ENCODE results near the gene NUDCD3. TPM values are rescaled to one million over a fixed set of nuclear protein-coding genes. Genes with fewer than 3 reads are reported as not detected.
A peak's percentile ranks its signal among the peaks of the same experiment; 100 is the strongest.
"Not testable (repeated sequence)": the region's sequence is repeated elsewhere in the genome, so short reads cannot be mapped to it uniquely, and the experiment has no call there.

NUDCD3 gene
- total and polyA plus RNA-seq, 7 experiments from 2014 or later = 51.5 to 117 (median 84.4) TPM

DNA sequence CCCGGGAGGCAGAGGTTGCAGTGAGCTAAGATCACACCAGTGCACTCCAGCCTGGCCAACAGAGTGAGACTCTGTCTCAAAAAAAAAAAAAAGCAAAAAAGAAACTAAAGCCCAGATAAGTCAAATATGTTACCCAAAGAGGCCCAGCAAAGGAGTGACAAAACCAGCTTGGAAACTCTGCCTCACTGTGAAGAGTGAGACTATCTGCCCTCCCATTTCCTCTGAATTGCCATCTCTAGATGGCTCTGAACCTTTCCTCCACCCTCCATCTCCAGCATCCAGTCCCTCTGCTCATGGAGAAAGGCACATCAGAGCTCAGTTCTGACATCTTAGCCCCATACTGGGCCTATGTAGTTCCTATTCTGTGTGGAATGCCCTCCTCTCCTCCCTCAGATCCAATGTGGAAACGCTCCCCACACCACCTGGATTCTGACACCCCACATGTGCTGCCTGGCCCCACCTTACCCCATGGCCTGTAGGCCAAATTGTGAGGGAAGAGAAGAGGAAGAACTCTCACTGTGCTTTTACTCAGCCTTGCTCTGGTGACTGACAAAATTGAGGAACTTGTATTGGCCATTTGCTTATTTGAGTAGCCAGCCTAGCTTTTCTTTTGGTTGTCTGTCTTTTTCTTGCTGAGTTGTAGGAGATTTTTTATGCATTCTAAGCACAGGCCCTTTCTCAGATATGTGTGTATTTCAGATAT is 18.0 kb upstream of the NUDCD3 start:
- Mint-ChIP-seq H3K27ac (no peak overlapping the region), H3K9me3 (peaks cover 0 to 28% (median 9%) of the 10 kb centered on the region in 11 donors), H3K27me3 (peaks cover 0 to 9% (median 5%) of the 10 kb centered on the region in 5 donors), H3K4me3 (peak overlapping the region in 1 of 10 donors; percentile 29), H3K36me3 (peaks cover 0 to 10% (median 7%) of the 10 kb centered on the region in 5 donors), H3K4me1 (peaks cover 0 to 3% (median 0%) of the 10 kb centered on the region in 7 donors)
- intact Hi-C loops (cut with micrococcal nuclease) = no loop called here
- H3K36me3 ChIP-seq (ENCODE audit: control insufficient read depth in 2 of 3, insufficient read depth in 3 of 3, low read length in 3 of 3) = no peaks in the 10 kb centered on the region
- H3K4me1 ChIP-seq (ENCODE audit: control insufficient read depth in 2 of 2, insufficient read depth in 2 of 2, low read length in 2 of 2) = no peaks in the 10 kb centered on the region
- no peaks in the 10 kb centered on the region for H3K27me3 ChIP-seq (ENCODE audit: control insufficient read depth in 2 of 2, insufficient read depth in 2 of 2, low read length in 2 of 2)
- DNase-seq (no peak), ATAC-seq (no peak)
- POLR2A ChIA-PET = interaction anchor here (0.9 kb wide), 1 partner anchor 12 kb away, joined by 3 read pairs; no protein-coding TSS in a partner anchor
- H3K9me3 ChIP-seq (ENCODE audit: control insufficient read depth in 2 of 3, low read length in 3 of 3) = no peaks in the 10 kb centered on the region
- H3K27ac ChIP-seq (ENCODE audit: low read depth, low read length) = no peak overlapping the region
- CTCF ChIA-PET = no interaction called here
- H3K4me3 ChIP-seq (ENCODE audit: low read length) = no peak overlapping the region

DNA sequence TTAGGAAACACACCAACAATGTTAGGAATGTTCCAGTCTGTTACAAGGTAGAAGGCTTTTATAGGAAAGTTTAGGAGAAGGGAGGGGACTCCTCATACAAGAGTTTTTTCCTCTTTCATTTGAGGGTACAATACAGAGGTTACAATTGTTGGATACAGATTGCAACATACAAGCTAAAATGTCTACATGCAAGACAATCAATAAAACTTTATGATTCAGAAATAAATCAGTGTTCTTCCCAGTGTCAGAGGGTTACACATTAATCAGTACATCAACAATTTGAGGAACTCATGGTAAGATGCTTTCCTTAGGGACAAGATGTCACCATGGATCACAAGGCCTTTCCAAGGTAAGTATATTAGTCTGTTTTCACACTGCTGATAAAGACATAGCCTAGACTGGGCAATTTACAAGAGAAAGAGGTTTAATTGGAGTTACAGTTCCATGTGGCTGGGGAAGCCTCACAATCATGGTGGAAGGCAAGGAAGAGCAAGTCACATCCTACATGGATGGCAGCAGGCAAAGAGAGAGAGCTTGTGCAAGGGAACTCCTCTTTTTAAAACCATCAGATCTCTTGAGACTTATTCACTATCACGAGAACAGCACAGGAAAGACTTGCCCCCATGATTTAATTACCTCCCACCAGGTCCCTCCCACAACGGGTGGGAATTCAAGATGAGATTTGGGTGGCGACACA is 16.3 kb upstream of the NUDCD3 start:
- H3K4me1 Mint-ChIP-seq; DNase-seq; H3K27me3 ChIP-seq (ENCODE audit: control insufficient read depth in 2 of 2, insufficient read depth in 2 of 2, low read length in 2 of 2); H3K9me3 ChIP-seq (ENCODE audit: control insufficient read depth in 2 of 3, low read length in 3 of 3); ATAC-seq; H3K27me3 Mint-ChIP-seq; H3K4me3 ChIP-seq (ENCODE audit: low read length); H3K36me3 ChIP-seq (ENCODE audit: control insufficient read depth in 2 of 3, insufficient read depth in 3 of 3, low read length in 3 of 3); POLR2A ChIA-PET; H3K27ac ChIP-seq (ENCODE audit: low read depth, low read length); CTCF ChIA-PET; intact Hi-C loops (cut with micrococcal nuclease); H3K4me3 Mint-ChIP-seq; H3K4me1 ChIP-seq (ENCODE audit: control insufficient read depth in 2 of 2, insufficient read depth in 2 of 2, low read length in 2 of 2): not testable (repeated sequence)
- H3K36me3 Mint-ChIP-seq = peaks cover 0 to 10% (median 7%) of the 10 kb centered on the region in 5 donors
- peaks cover 0 to 28% (median 9%) of the 10 kb centered on the region in 11 donors for H3K9me3 Mint-ChIP-seq
- H3K27ac Mint-ChIP-seq = peak overlapping the region in 1 of 9 donors; percentile 70

DNA sequence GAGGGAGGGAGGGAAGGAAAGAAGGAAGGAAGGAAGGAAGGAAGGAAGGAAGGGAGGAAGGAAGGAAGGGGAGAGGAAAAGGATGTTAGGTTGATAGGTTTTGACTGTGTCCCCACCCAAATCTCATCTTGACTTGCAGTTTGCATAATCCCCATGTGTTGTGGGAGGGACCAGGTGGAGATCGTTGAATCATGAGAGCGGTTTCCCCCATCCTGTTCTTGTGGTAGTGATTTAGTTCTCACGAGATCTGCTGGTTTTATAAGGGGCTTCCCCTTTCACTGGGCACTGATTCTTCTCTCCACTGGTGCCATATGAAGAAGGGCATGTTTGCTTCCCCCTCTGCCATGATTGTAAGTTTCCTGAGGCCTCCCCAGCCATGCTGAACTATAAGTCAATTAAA is 15.1 kb upstream of the NUDCD3 start:
- Histone ChIP-seq H3K27me3 (ENCODE audit: control insufficient read depth in 2 of 2, insufficient read depth in 2 of 2, low read length in 2 of 2) (no peaks in the 10 kb centered on the region), H3K4me1 (ENCODE audit: control insufficient read depth in 2 of 2, insufficient read depth in 2 of 2, low read length in 2 of 2) (no peaks in the 10 kb centered on the region), H3K4me3 (ENCODE audit: low read length) (no peak overlapping the region), H3K9me3 (ENCODE audit: control insufficient read depth in 2 of 3, low read length in 3 of 3) (no peaks in the 10 kb centered on the region), H3K36me3 (ENCODE audit: control insufficient read depth in 2 of 3, insufficient read depth in 3 of 3, low read length in 3 of 3) (no peaks in the 10 kb centered on the region), H3K27ac (ENCODE audit: low read depth, low read length) (no peak overlapping the region)
- DNase-seq (no peak), ATAC-seq (no peak)
- H3K4me3 Mint-ChIP-seq = no peak overlapping the region
- ChIA-PET POLR2A (no interaction called here), CTCF (no interaction called here)
- no peak overlapping the region for H3K27ac Mint-ChIP-seq
- peaks cover 0 to 8% (median 5%) of the 10 kb centered on the region in 5 donors for H3K36me3 Mint-ChIP-seq
- intact Hi-C loops (cut with micrococcal nuclease) = no loop called here
- peaks cover 0 to 22% (median 7%) of the 10 kb centered on the region in 11 donors for H3K9me3 Mint-ChIP-seq
- peaks cover 0 to 5% (median 0%) of the 10 kb centered on the region in 5 donors for H3K27me3 Mint-ChIP-seq
- H3K4me1 Mint-ChIP-seq = peaks cover 0 to 3% (median 0%) of the 10 kb centered on the region in 7 donors

DNA sequence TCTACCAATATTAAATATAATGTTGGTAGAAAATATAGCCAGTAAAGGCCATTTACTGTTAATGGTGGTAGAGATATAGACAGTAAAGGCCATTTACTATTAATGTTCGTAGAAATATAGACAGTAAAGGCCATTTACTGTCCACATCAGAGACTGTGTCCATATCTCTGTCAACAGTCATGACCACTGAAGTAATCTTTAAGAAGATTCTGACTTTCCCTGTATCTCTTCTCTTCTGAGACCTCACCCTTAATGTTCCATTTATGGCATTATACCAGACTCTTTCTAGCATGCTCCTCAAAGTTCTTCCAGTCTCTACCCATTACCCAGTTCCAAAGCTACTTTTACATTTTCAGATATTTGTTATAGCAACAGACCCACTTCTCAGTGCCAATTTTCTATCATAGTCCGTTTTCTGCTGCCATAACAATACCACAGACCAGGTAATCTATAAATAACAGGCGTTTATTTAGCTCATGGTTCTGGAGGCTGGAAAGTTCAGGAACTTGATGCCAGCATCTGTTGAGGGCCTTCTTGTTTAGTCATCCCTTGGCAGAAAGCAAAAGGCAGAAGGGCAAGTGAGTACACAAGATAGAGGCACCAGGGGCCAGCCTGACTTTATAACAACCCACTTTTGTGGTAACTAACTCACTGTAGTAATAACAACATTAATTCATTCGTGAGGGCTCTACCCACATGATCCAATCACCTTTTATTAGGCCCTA is 7.9 kb upstream of the NUDCD3 start:
- no peaks in the 10 kb centered on the region for H3K9me3 Mint-ChIP-seq
- intact Hi-C loops (cut with micrococcal nuclease) = no loop called here
- no peak for DNase-seq
- H3K27ac Mint-ChIP-seq = no peak overlapping the region
- POLR2A ChIA-PET = interaction anchor here (1.0 kb wide), 1 partner anchor 8 kb away, joined by 4 read pairs; the partner anchor contains the start of gene NUDCD3
- no peak overlapping the region for H3K4me3 Mint-ChIP-seq
- Histone ChIP-seq H3K9me3 (ENCODE audit: control insufficient read depth in 2 of 3, low read length in 3 of 3) (no peaks in the 10 kb centered on the region), H3K36me3 (ENCODE audit: control insufficient read depth in 2 of 3, insufficient read depth in 3 of 3, low read length in 3 of 3) (no peaks in the 10 kb centered on the region), H3K4me3 (ENCODE audit: low read length) (no peak overlapping the region), H3K27ac (ENCODE audit: low read depth, low read length) (no peak overlapping the region), H3K4me1 (ENCODE audit: control insufficient read depth in 2 of 2, insufficient read depth in 2 of 2, low read length in 2 of 2) (no peaks in the 10 kb centered on the region), H3K27me3 (ENCODE audit: control insufficient read depth in 2 of 2, insufficient read depth in 2 of 2, low read length in 2 of 2) (peaks cover 0 to 3% of the 10 kb centered on the region in 2 donors)
- no peaks in the 10 kb centered on the region for H3K36me3 Mint-ChIP-seq
- CTCF ChIA-PET = no interaction called here
- peaks cover 0 to 16% (median 6%) of the 10 kb centered on the region in 5 donors for H3K27me3 Mint-ChIP-seq
- H3K4me1 Mint-ChIP-seq = peaks cover 0 to 6% (median 0%) of the 10 kb centered on the region in 7 donors
- no peak for ATAC-seq

DNA sequence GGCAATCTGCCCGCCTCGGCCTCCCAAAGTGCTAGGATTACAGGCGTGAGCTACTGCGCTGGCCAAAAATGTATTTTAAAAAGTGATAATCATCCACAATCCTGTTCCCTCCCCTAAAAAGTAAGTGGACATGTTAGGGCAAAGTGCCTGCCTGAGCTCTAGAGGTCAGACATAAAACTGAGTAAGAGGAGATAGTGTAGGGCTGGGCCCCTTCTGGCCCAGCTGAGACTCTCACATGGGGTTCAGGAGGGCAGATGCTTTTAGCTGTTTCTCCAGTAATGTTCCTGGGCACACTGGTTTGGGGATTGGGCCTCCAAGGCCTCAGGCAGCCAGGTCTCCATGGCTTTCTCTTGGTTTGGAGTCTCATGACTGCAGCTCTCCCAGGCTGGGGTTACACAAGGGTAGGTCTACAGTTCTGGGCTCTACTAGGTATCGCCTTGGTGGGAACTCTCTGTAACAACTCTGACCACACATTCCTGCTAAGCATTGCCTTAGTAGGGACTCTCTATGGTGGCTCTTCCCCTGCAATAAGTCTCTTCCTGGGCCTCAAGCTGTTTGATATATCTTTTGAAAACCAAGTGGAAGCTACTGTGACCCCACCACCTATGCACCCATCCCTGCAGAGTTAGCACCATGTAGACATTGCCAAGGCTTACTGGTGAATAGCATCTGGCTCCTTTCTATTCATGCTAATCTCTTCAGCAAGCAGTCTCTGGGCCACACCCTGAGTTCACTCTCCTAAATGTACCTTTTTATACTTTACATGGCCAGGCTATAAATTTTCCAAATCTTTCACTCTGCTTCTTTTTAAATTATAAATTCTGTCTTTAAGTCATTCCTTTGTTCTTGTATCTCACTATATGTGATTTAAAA is 6.9 kb upstream of the NUDCD3 start:
- H3K27me3 ChIP-seq (ENCODE audit: control insufficient read depth in 2 of 2, insufficient read depth in 2 of 2, low read length in 2 of 2) = peaks cover 0 to 3% of the 10 kb centered on the region in 2 donors
- no peak overlapping the region for H3K4me3 Mint-ChIP-seq
- H3K9me3 Mint-ChIP-seq = no peaks in the 10 kb centered on the region
- H3K4me1 ChIP-seq (ENCODE audit: control insufficient read depth in 2 of 2, insufficient read depth in 2 of 2, low read length in 2 of 2) = no peaks in the 10 kb centered on the region
- no peak overlapping the region for H3K4me3 ChIP-seq (ENCODE audit: low read length)
- H3K36me3 Mint-ChIP-seq = no peaks in the 10 kb centered on the region
- CTCF ChIA-PET = interaction anchor here (0.6 kb wide), 1 partner anchor 20 kb away, joined by 3 read pairs; no protein-coding TSS in a partner anchor
- no peaks in the 10 kb centered on the region for H3K9me3 ChIP-seq (ENCODE audit: control insufficient read depth in 2 of 3, low read length in 3 of 3)
- H3K4me1 Mint-ChIP-seq = peaks cover 0 to 6% (median 0%) of the 10 kb centered on the region in 7 donors
- ATAC-seq (no peak), DNase-seq (no peak)
- POLR2A ChIA-PET = interaction anchor here (0.6 to 1.2 kb wide), 2 partner anchors 12 to 549 kb away, joined by 3 read pairs; no protein-coding TSS in a partner anchor
- peaks cover 0 to 16% (median 6%) of the 10 kb centered on the region in 5 donors for H3K27me3 Mint-ChIP-seq
- no peaks in the 10 kb centered on the region for H3K36me3 ChIP-seq (ENCODE audit: control insufficient read depth in 2 of 3, insufficient read depth in 3 of 3, low read length in 3 of 3)
- intact Hi-C loops (cut with micrococcal nuclease) = no loop called here
- no peak overlapping the region for H3K27ac Mint-ChIP-seq
- no peak overlapping the region for H3K27ac ChIP-seq (ENCODE audit: low read depth, low read length)

DNA sequence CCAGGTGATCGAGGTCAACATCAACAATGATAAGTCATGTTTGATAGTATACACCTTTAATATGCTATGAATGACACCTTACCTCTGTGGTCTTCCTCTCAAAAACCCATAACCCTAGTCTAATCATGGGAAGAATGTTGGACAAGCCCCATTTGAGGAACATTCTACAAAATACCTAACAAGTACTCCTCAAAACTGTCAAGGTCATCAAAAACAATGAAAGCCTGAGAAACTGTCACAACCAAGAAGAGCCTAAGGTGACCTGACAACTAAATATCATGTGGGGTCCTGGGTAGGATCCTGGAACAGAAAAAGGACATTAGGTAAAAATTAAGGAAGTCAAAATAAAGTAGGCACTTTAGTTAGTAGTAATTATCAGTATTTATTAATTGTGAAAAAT is 5.9 kb upstream of the NUDCD3 start:
- H3K4me1 Mint-ChIP-seq = peaks cover 0 to 6% (median under 1%) of the 10 kb centered on the region in 7 donors
- ATAC-seq = no peak
- no peak overlapping the region for H3K4me3 Mint-ChIP-seq
- Histone ChIP-seq H3K4me1 (ENCODE audit: control insufficient read depth in 2 of 2, insufficient read depth in 2 of 2, low read length in 2 of 2) (peaks cover 0 to under 1% of the 10 kb centered on the region in 2 donors), H3K4me3 (ENCODE audit: low read length) (no peak overlapping the region), H3K27ac (ENCODE audit: low read depth, low read length) (no peak overlapping the region), H3K36me3 (ENCODE audit: control insufficient read depth in 2 of 3, insufficient read depth in 3 of 3, low read length in 3 of 3) (no peaks in the 10 kb centered on the region), H3K27me3 (ENCODE audit: control insufficient read depth in 2 of 2, insufficient read depth in 2 of 2, low read length in 2 of 2) (peaks cover 0 to 3% of the 10 kb centered on the region in 2 donors), H3K9me3 (ENCODE audit: control insufficient read depth in 2 of 3, low read length in 3 of 3) (no peaks in the 10 kb centered on the region)
- H3K9me3 Mint-ChIP-seq = no peaks in the 10 kb centered on the region
- no peak overlapping the region for H3K27ac Mint-ChIP-seq
- H3K36me3 Mint-ChIP-seq = no peaks in the 10 kb centered on the region
- DNase-seq = no peak
- POLR2A ChIA-PET = interaction anchor here (1.2 kb wide), 1 partner anchor 13 kb away, joined by 3 read pairs; no protein-coding TSS in a partner anchor
- CTCF ChIA-PET = interaction anchor here (0.6 to 1.0 kb wide), 2 partner anchors 19 to 68 kb away, joined by 3 read pairs; no protein-coding TSS in a partner anchor
- intact Hi-C loops (cut with micrococcal nuclease) = no loop called here
- peaks cover 0 to 13% (median 6%) of the 10 kb centered on the region in 5 donors for H3K27me3 Mint-ChIP-seq

Measured in naive thymus-derived CD4-positive, alpha-beta T cell (primary cell).